ENCODE measurements around the gene OR56B4. TPM values are rescaled to one million over a fixed set of nuclear protein-coding genes. Genes with fewer than 3 reads are reported as not detected.
A peak's percentile ranks its signal among the peaks of the same experiment; 100 is the strongest.
"Not testable (repeated sequence)": the region's sequence is repeated elsewhere in the genome, so short reads cannot be mapped to it uniquely, and the experiment has no call there.

OR56B4 gene, protein sequence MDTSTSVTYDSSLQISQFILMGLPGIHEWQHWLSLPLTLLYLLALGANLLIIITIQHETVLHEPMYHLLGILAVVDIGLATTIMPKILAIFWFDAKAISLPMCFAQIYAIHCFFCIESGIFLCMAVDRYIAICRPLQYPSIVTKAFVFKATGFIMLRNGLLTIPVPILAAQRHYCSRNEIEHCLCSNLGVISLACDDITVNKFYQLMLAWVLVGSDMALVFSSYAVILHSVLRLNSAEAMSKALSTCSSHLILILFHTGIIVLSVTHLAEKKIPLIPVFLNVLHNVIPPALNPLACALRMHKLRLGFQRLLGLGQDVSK
- not detected for total RNA-seq

DNA sequence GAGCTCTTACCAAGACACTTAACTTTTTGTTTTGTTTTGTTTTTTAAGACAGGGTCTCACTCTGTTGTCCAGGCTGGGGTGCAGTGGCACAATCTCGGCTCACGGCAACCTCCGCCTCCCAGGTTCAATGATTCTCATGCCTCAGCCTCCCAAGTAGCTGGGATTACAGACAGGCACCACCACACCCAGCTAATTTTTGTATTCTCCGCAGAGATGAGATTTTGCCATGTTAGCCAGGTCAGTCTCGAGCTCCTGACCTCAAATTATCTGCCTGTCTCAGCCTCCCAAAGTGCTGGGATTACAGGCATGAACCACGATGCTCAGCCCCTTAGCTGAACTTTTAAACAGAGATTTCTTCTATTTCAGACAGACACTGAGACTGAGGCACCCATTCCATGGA, at the start of gene OR56B4:
Gene OR56B4, plus strand, starts transcription at position 301 of the 400 bp plus-strand sequence. Its CDS starts 95 bp downstream, at position 396.
- not testable (repeated sequence) for DNase-seq

DNA sequence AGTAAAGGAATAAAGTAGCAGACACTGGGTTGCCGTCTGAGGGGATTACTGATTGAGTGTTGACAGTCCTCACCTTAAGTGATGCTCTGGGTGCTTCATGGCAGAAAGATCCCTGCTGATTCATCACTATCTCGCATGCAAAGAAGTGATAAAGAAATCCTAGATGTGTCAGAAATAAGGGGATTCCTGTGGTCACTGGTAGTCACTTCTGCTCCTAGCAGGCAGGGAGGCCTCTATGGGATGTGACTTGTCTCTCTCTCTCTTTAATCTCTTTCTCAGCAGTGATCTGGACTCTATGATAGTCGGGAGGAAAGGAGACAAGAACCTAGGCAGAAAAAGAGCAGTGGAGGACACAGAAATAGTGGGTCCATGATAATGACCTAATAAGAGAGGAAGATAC, 46.0 kb upstream of the OR56B4 start:
- DNase-seq = no peak

DNA sequence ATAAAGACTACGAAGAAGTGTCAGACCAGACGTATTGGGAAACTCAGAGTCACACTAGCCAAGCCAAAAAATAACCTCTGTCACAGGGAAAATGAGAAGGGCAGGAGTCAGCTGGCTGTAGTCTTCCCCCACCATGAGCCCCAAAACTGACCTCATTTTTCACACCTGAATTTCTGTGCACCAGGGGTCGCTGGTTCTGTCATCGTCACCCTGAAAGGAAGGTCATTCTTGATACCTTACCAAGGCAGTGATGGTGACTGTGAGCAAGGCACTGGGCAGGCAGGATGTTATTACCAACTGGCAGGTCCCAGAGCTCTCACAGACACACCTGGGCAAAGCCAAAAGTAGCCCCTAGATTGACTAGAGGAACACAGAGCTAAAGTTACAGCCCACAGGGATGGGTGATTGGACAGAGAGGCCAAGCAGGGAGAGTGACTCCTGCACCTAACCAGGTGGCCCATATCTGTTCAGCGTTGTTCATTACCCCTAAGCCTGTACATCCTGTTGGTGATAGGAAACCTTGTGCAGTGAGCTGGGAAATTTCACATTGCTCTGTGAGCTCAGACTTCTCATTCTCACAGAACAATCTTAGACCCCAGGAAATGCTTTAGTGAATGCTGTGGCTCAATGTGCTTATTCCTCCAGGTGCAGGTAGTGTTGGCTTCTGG, 44.7 kb upstream of the OR56B4 start:
- DNase-seq = no peak

DNA sequence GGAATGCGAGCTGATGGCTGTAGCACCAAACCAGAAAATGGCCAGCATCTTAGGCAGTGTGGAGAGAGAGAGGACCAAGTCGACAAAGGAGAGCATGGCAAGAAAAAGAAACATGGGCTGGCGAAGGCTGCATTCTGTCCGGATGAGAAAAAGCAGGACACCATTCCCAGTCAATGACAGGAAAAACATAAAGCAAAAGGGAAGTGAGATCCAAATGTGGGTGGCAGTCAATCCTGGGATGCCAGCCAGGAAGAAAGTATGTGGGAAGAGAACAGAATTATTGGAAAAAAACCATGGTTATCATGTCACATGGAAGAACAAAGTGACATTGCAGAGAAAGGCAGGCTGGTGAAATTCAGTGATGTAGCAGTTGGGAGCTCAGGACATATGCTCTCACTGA, 40.0 kb upstream of the OR56B4 start:
- peak; percentile 55 for DNase-seq

DNA sequence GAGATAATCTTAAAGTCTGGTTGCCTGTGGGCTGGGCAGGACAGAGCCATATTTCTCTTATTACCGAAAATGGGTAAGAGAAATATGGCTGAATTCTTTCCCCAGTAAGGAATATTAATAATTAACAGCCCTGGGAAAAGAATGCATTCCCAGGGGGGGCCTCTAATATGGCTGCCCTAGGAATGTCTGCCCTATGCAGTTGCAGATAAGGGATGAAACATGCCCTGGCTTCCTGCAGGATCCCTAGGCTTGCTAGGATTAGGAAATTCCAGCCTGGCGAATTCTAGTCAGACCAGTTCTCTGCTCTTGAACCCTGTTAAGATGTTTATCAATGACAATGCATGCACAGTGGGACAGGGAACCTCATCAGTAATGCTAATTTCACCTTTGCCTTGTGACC, 31.0 kb upstream of the OR56B4 start:
- not testable (repeated sequence) for DNase-seq

DNA sequence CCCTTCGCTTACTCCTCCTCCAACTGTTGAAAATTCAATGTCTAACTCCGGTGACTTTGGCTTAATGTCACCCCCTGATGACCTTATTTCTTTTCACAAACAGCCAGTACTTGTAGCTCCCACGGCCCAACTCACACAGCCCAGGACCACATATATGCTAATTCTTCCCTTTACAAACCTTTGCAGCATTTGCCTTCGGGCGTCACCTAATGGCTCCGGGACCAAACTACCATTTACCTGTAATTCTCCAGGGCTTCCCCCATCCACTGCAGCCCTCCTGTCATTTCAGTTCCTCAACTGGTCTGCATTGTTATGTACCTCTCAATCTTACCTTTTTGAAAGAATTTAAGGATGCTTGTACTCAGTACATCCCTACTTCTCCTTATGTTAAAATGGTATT, 29.8 kb upstream of the OR56B4 start:
- DNase-seq = no peak

DNA sequence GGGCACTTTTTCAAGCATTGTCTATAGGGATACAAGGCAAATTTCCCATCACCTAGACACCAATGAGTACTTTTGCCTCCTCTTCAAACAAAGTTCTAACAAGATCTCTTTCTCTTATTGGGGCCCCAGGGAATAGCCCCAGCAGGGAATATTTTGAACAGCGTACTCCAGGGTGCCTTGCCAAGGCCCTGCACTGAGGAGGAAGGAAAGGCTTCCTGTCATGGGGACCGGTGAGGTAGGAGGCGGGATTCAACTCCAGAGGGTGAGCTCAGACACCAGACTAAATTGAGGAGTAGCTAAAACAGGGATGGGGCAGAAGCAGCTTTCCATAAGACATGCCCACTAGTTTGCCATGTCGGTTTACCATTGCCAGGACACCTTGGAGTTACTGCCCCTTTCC, 28.0 kb upstream of the OR56B4 start:
- DNase-seq = no peak

DNA sequence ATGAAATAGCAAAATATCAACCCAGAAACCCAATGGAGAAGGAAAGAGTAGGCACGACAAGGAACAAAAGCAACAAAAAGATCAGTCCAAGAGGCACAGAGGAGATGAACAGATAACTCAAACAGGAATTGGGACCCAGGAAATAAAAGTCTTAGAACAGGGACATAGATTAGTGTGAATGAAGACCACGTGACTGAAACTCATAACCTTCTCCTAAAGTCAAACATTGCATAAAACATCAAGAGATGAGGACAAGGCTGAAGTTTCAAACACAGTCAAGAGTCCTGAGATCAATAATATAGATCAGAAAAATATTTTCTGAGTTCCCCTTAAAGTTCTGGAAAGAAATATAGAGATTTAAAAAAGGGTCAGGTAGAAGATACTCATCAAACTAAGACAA, 24.4 kb upstream of the OR56B4 start:
- no peak for DNase-seq

DNA sequence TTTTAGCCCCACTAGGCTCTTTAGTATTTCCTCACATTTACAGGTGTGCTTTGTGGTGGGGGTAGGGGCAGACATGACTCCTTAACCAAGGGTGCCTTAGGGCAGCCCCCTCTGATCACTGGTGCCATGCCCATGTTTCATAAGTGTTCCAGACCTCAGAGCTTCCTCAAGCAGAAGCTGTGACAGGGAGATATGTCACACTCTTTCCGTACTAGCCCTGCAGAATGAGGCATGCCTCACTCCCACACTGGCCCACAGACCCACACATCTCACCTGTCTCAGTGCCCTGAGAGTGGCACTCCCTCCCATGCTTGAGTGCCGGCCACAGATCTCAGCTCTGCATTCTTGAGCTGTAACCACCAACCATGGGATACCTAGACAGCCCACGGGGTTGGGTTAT, 22.9 kb upstream of the OR56B4 start:
- DNase-seq = no peak

DNA sequence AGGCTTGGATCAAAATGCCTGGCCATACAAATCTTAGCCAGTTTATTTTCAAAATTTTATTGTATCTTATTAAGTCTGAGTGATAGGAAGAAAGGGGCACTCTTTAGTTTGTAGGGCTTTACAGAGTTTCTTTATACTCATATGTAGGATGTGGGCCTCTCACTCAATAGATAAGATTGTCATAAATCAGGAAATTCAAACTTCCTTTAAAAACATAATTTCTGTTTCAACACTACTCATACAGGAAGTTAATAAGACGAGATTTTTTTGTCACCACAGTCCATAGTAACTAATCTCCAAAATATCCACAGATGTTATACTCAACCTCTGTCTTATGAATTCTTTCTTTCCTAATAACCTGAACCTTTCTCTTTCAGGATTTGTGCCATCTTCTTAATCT, 13.3 kb upstream of the OR56B4 start:
- no peak for DNase-seq

DNA sequence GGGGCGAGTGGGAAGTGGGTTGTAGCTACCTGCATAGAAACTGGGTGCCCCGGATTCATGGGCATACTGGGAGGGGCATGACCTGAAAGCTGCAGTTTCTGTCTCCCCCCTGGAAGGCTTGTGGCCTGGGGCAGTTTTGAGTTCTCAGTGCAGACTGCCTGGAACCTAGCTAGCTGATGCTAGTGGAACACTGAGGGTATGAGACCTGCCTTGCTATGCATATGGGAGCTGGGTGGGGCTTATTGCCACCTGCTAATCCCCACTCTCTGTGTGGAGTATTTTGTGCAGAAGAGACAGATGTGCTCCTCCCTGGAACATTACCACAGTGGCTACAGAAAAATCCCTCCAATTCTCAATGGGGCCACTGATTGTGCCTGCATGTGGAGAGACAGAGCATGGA, 11.7 kb upstream of the OR56B4 start:
- no peak for DNase-seq

DNA sequence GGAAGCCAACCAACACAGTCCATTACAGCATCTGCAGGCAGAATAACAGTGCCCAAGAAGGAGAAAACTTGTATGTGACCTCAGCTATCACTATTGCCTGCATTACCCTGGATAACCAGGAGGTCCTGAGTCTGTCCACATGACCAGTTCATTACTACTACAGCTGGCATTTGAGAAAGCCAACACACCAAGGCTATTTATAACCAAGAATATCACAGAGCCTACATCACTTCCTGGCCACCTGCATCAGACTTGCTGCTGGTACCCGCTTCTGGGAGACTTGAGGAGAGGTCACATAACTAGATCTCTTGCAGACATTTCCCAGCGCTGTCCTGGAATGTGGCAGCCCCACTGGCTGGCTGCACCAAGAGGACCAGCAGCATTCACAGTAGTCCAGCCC, 11.1 kb upstream of the OR56B4 start:
- DNase-seq = no peak

DNA sequence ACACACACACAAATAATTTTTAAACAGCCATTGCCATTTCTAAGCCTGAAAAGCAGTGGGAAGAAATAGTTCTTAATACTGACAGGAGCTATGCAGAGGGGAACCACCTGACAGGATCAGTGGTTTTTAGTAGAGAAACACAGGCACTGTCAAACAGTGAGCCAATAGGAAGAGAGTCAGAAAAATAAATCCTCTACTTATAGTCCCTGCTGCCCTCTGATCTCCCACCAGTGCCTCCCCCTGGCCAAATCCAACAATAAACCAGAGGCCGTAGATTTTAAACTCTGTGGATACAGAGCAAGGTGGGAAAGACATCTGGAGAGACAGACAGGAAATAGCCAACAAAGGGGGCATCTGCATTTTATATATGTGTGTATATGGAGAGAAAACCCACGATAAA, 7.9 kb upstream of the OR56B4 start:
- no peak for DNase-seq

DNA sequence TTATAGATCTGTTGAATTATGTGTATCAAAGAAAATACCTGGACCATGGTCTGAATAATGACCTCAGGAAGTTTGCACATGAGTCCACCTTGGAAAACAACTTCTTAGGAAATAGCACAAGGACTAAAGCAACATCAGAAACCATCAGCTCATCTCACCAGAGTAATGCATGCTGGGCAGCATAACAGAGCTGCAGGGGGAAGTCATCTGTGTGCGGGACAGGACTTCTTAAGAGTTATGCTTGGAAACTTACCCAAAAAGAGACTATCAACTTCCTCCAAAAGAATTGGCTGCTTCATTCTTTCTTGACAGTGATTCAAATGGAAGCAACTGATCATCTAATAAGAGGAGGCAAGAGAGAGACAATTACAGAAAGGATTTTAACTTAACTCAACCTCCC, 2.5 kb downstream of the OR56B4 start:
- DNase-seq = no peak

DNA sequence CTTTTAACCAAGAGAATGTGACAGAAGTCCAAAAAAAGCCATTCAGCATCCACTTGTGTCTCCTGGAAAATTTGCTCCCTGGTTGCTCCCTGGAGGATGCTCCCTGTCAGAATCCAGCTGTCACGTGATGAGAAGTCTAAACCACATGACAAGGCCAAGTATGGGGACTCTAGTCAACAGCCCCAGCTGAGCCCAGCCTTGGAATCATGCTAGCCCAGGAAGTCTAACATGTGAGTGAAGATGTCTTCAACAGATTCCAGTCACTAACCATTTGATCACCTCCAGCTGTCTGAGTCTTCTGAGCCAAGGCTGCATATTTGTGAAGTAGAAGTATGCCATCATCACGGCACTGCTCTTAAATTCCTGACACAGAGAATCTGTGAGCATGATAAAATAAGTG, 4.2 kb downstream of the OR56B4 start:
- no peak for DNase-seq

DNA sequence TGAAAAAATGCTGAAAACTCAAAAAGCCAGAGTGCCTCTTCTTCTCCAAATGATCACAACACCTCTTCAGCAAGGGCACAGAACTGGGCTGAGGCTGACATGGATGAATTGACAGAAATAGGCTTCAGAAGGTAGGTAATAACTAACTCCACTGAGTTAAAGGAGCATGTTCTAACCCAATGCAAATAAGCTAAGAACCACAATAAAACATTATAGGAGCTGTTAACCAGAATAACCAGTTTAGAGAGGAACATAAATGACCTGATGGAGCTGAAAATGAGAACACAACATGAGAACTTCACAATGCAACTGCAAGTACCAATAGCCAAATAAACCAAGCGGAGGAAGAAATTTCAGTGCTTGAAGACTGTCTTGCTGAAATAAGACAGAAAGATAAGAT, 9.2 kb downstream of the OR56B4 start:
- DNase-seq = no peak

DNA sequence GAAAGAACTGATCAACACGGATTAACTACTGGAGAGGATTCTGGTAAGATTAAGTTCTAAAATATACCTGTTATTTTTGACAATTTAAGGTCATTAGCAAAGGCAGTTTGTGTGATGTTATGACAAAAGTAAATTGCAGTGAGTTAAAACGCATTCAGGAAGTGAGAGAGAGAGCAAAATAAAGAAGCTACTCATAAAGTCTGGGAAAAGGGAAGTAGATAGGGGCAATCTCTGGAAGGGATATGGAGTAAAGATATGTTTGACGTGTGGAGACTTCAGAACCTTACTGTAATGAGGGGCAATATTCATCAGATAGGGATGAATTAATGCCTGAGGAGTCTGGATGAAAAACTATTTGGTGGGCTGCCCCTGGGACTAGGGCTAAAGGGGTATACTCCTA, 16.8 kb downstream of the OR56B4 start:
- no peak for DNase-seq

DNA sequence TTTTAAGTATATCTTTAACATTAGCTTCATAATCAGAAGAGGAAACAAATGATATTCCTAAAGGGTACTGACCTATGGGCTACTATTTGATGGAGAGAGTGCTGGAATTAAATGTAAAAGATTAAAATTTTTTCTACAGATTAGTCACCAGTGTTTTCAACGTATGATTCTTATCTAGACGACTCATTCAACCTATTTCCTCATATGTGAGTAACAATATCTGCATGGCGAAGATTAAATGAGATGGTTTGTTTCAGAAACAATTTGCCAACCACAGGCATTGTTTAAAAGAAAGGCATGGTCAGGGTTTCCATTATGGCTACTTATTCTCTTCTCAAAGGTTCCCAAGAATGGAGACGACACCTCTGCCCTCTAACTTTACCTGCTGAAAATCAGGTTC, 20.4 kb downstream of the OR56B4 start:
- DNase-seq = no peak

DNA sequence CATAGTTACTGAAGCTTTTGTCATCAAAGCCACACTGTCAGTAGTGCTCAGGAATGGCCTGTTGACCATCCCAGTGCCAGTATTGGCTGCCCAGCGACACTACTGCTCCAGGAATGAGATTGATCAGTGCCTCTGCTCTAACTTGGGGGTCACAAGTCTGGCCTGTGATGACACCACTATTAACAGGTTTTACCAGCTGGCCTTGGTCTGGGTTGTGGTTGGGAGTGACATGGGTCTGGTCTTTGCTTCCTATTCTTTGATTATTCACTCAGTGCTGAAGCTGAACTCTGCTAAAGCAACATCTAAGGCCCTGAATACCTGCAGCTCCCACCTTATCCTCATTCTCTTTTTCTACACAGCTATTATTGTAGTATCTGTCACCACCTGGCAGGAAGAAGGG, 21.5 kb downstream of the OR56B4 start:
- DNase-seq = no peak

DNA sequence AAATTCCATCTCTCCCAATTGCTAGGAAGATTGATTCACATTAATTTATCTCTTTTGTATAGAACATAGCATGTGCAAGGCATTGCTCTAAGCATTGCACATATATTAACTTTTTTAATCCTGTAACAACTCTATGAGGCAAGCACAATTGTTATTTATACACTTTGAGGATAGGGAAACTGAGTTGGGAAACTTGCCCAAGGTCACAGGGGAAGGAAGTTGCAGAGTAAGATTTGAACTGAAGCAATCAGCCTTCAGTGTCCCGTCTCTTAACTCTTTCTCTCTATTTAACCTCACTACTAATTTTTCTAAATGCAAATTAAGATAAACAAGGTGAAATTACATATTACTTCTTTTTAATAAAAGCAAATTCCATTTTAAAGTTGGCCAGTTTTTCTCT, 22.2 kb downstream of the OR56B4 start:
- no peak for DNase-seq

DNA sequence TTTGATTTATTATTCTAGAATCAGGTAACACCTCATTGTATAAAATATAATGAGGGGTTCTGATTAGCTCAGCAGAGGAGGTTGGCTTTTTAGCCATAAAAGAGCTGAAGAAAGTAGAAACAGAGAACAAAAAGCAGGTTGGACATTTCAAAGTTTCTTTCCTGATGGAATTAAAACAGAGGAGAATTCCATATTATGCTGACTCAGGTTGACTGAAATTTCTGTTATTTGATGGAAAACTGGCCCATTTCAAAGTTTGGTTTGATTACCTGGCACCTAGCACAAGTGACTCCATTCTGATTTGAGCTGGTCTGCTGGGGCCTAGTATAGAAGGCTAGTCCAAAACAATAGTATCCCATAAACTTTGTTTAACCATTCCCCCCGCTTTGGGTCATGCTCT, 24.9 kb downstream of the OR56B4 start:
- no peak for DNase-seq

DNA sequence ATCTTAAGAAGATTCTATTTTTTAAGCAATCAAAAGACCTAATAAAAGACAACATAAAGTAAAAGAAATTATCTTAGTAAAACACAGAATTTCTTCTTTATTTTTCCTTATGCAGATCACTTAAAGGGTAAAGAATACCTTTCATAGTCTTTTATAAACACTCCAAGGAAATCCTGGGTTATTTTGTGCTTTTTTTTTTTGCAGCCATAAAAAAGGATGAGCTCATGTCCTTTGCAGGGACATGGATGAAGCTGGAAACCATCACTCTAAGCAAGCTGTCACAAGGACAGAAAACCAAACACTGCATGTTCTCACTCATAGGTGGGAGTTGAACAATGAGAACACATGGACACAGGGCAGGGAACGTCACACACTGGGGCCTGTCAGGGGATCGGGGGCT, 28.5 kb downstream of the OR56B4 start:
- not testable (repeated sequence) for DNase-seq

DNA sequence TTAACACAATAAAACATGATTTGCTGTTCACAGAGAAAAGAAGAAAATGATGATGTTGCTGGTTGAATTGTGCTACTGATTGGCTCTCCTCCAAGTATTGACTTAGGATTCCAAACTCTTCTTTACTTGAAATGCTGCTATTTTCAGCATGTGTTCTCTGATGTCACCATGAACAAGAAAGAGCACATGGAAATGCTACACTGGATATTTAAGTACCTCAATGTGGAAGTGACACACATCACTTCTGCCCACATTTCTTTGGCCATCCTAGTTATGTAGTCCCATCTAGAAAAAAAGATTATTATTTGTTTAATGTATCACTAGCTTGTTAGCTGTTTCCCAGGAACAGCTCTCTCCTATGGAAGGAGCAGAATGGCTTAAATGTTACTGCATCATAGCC, 35.5 kb downstream of the OR56B4 start:
- DNase-seq = no peak

DNA sequence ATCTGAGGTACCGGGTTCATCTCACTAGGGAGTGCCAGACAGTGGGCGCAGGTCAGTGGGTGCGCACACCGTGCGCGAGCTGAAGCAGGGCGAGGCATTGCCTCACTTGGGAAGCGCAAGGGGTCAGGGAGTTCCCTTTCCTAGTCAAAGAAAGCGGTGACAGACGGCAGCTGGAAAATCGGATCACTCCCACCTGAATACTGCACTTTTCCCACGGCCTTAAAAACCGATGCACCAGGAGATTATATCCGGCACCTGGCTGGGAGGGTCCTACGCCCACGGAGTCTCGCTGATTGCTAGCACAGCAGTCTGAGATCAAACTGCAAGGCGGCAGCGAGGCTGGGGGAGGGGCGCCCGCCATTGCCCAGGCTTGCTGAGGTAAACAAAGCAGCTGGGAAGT, 36.3 kb downstream of the OR56B4 start:
- DNase-seq = not testable (repeated sequence)

Data from occipital lobe (tissue), 2 donors.